H1 (cell line): Measurements from ENCODE around the gene NR2F1. TPM values are rescaled to one million over a fixed set of nuclear protein-coding genes. Genes with fewer than 3 reads are reported as not detected.

Source experiments
- CTCF ChIA-PET: fragments of 300-600 bp; sonication (Branson Sonifier 250); formaldehyde crosslinking; loops from one replicate; lab custom pipeline; 2021; ENCODE audit not compliant: partially characterized antibody; lab: Charles Lee
- POLR2A ChIA-PET: fragments of 300-600 bp; sonication (Branson Sonifier 250); formaldehyde crosslinking; loops from one replicate; lab custom pipeline; 2021; ENCODE audit warnings: inconsistent platforms; ENCODE audit not compliant: partially characterized antibody; lab: Charles Lee
- DNase-seq, 2 experiments: peaks; one replicate each; pipeline versions ENCODE4 v3.0.0 to v3.0.0-alpha.2; 2010 to 2022; ENCODE audit warnings: low spot score in 2 of 2, low read depth in 1 of 2, mixed read lengths in 1 of 2
- FAIRE-seq: peaks from 2 replicates; lab custom pipeline; 2011; peaks lifted over from hg19 to GRCh38; lab: Jason Lieb, UNC
- H2AFZ ChIP-seq: 2 replicates; pipeline ENCODE4 v1.8.1; 2012; ENCODE audit warnings: low read length, inconsistent platforms
- H2AK5ac ChIP-seq: 2 replicates; pipeline ENCODE4 v1.6.1; 2013; ENCODE audit warnings: low read depth, low read length
- H2BK120ac ChIP-seq: replicated peaks from 2 replicates; pipeline ENCODE3; 2013; ENCODE audit warnings: low read depth, low read length, inconsistent platforms
- H2BK12ac ChIP-seq: 2 replicates; pipeline ENCODE4 v1.6.1; 2013; ENCODE audit warnings: low read depth, low read length
- H2BK15ac ChIP-seq: 2 replicates; pipeline ENCODE4 v1.6.1; 2013; ENCODE audit warnings: low read length
- H2BK20ac ChIP-seq: 2 replicates; pipeline ENCODE4 v1.6.1; 2013; ENCODE audit warnings: low read length
- H2BK5ac ChIP-seq: 2 replicates; pipeline ENCODE4 v1.6.1; 2013; ENCODE audit warnings: low read depth, low read length
- H3K14ac ChIP-seq: 2 replicates; pipeline ENCODE4 v1.6.1; 2013; ENCODE audit warnings: inconsistent platforms; ENCODE audit not compliant: insufficient read length
- H3K18ac ChIP-seq: 2 replicates; pipeline ENCODE4 v1.6.1; 2013; ENCODE audit warnings: low read length; ENCODE audit errors: extremely low read depth
- H3K23ac ChIP-seq: 2 replicates; pipeline ENCODE4 v1.6.1; 2013; ENCODE audit warnings: inconsistent platforms; ENCODE audit not compliant: insufficient read length
- H3K23me2 ChIP-seq: 2 replicates; pipeline ENCODE4 v1.6.1; 2013; ENCODE audit warnings: low read depth, low read length
- H3K27ac ChIP-seq: 2 replicates; pipeline ENCODE4 v1.6.1; 2011; ENCODE audit warnings: low read depth, low read length, inconsistent platforms
- H3K27me3 ChIP-seq, 4 experiments: replicated peaks in 1 of 4; 1 replicate in 1 of 4; 2 replicates in 3 of 4; pipeline versions ENCODE4 v1.6.1 to v1.8.1; 2011 to 2013; ENCODE audit warnings: low read length in 3 of 4, mild to moderate bottlenecking in 3 of 4, inconsistent platforms in 2 of 4, mixed read lengths in 2 of 4, moderate library complexity in 1 of 4; ENCODE audit not compliant: control insufficient read depth in 3 of 4, insufficient read depth in 3 of 4; ENCODE audit errors: extremely low read depth in 1 of 4
- H3K36me3 ChIP-seq, 4 experiments: 2 replicates each; pipeline versions ENCODE4 v1.6.1 to v1.8.1; 2011 to 2013; ENCODE audit warnings: mild to moderate bottlenecking in 4 of 4, low read length in 3 of 4, moderate library complexity in 2 of 4, control low read depth in 1 of 4, inconsistent platforms in 1 of 4; ENCODE audit not compliant: insufficient read depth in 4 of 4, control insufficient read depth in 2 of 4
- H3K4ac ChIP-seq: replicated peaks from 2 replicates; pipeline ENCODE3; 2013; ENCODE audit warnings: low read length, low read depth, mixed read lengths, inconsistent platforms; ENCODE audit not compliant: insufficient read length
- H3K4me1 ChIP-seq, 4 experiments: replicated peaks in 1 of 4; 1 replicate in 1 of 4; 2 replicates in 3 of 4; pipeline versions ENCODE4 v1.6.1 to v1.8.1; 2011 to 2013; ENCODE audit warnings: low read length in 3 of 4, inconsistent platforms in 2 of 4, mixed read lengths in 1 of 4; ENCODE audit not compliant: insufficient read depth in 4 of 4, control insufficient read depth in 3 of 4
- H3K4me2 ChIP-seq, 2 experiments: 2 replicates each; pipeline versions ENCODE4 v1.6.1 to v1.8.1; 2011 to 2013; ENCODE audit warnings: low read depth in 2 of 2, low read length in 2 of 2, control low read depth in 1 of 2, inconsistent platforms in 1 of 2, mild to moderate bottlenecking in 1 of 2; ENCODE audit not compliant: insufficient read depth in 1 of 2
- H3K4me3 ChIP-seq, 4 experiments: fragments of 200-600, 300-600 bp in 1 of 4; sonication (generic), shearing (Covaris generic), sonication (Bioruptor Twin) in 1 of 4; 2 replicates each; pipeline versions ENCODE4 v1.5.1 to v1.8.1; 2011 to 2016; ENCODE audit warnings: low read length in 4 of 4, low read depth in 3 of 4, control low read depth in 2 of 4, inconsistent platforms in 2 of 4, mild to moderate bottlenecking in 2 of 4, mixed read lengths in 1 of 4, moderate library complexity in 1 of 4; ENCODE audit not compliant: insufficient read depth in 2 of 4; ENCODE audit errors: extremely low read depth in 1 of 4
- H3K56ac ChIP-seq: replicated peaks from 2 replicates; pipeline ENCODE3; 2013; ENCODE audit warnings: low read depth, mild to moderate bottlenecking, mixed read lengths, low read length, inconsistent platforms; ENCODE audit not compliant: insufficient read length
- H3K79me1 ChIP-seq: 2 replicates; pipeline ENCODE4 v1.6.1; 2013; ENCODE audit warnings: low read depth, low read length, control low read depth
- H3K79me2 ChIP-seq, 2 experiments: 2 replicates each; pipeline versions ENCODE4 v1.6.1 to v1.8.1; 2012 to 2013; ENCODE audit warnings: low read length in 2 of 2, mild to moderate bottlenecking in 2 of 2, inconsistent platforms in 1 of 2; ENCODE audit not compliant: insufficient read depth in 2 of 2, control insufficient read depth in 1 of 2
- H3K9ac ChIP-seq, 4 experiments: replicated peaks in 1 of 4; 1 replicate in 1 of 4; 2 replicates in 3 of 4; pipeline versions ENCODE4 v1.6.1 to v1.8.1; 2011 to 2013; ENCODE audit warnings: low read depth in 3 of 4, low read length in 3 of 4, control low read depth in 2 of 4, mild to moderate bottlenecking in 2 of 4, moderate library complexity in 2 of 4, inconsistent platforms in 1 of 4; ENCODE audit errors: extremely low read depth in 1 of 4
- H3K9me3 ChIP-seq, 2 experiments: 2 replicates each; pipeline versions ENCODE4 v1.6.1 to v1.8.1; 2012 to 2013; ENCODE audit warnings: mild to moderate bottlenecking in 2 of 2, moderate library complexity in 2 of 2, control low read depth in 1 of 2, inconsistent platforms in 1 of 2, low read depth in 1 of 2, low read length in 1 of 2, mixed read lengths in 1 of 2; ENCODE audit not compliant: insufficient read depth in 2 of 2
- H4K20me1 ChIP-seq, 2 experiments: replicated peaks in 1 of 2; 2 replicates each; pipeline versions ENCODE3 to v1.8.1; 2011 to 2013; ENCODE audit warnings: inconsistent platforms in 2 of 2, low read length in 2 of 2, mild to moderate bottlenecking in 1 of 2; ENCODE audit not compliant: insufficient read depth in 2 of 2, control insufficient read depth in 1 of 2
- H4K5ac ChIP-seq: 2 replicates; pipeline ENCODE4 v1.6.1; 2013; ENCODE audit warnings: low read length, low read depth, mixed read lengths, inconsistent platforms; ENCODE audit not compliant: insufficient read length
- H4K8ac ChIP-seq: 2 replicates; pipeline ENCODE4 v1.8.0; 2013; ENCODE audit warnings: mild to moderate bottlenecking, moderate library complexity, low read length, inconsistent platforms; ENCODE audit not compliant: insufficient read depth; ENCODE audit errors: extremely low read depth
- H4K91ac ChIP-seq: replicated peaks from 2 replicates; pipeline ENCODE3; 2013; ENCODE audit warnings: low read length, mixed read lengths, inconsistent platforms; ENCODE audit not compliant: insufficient read length
- CBX5 ChIP-seq: fragments of 300-800, 300-1000 bp; sonication (generic); IDR thresholded peaks from 2 replicates; pipeline ENCODE4 v1.7.1; 2016; ENCODE audit warnings: antibody characterized with exemption, low read length, low read depth
- CHD2 ChIP-seq: IDR thresholded peaks from 2 replicates; pipeline ENCODE4 v1.6.1; 2012; ENCODE audit warnings: low read length, improper control_type of control experiment
- EGR1 ChIP-seq: IDR thresholded peaks from 2 replicates; pipeline ENCODE4 v1.6.1; 2011; ENCODE audit warnings: low read depth, low read length, borderline replicate concordance
- EZH2 ChIP-seq: fragments of 200-600 bp; sonication (generic); IDR thresholded peaks from 2 replicates; pipeline ENCODE4 v1.7.1; 2012; ENCODE audit warnings: low read depth, mild to moderate bottlenecking, moderate library complexity, low read length, inconsistent platforms; ENCODE audit not compliant: severe bottlenecking
- FOSL1 ChIP-seq: IDR thresholded peaks from 2 replicates; pipeline ENCODE4 v1.6.1; 2011; ENCODE audit warnings: mild to moderate bottlenecking, low read depth, low read length, moderate library complexity; ENCODE audit not compliant: insufficient read depth
- HDAC2 ChIP-seq, 2 experiments: fragments of 300-600 bp in 1 of 2; sonication (generic) in 1 of 2; IDR thresholded peaks; 2 replicates each; pipeline ENCODE4 v1.6.1; 2011 to 2012; ENCODE audit warnings: low read depth in 2 of 2, low read length in 2 of 2, mild to moderate bottlenecking in 2 of 2, moderate library complexity in 2 of 2, borderline replicate concordance in 1 of 2, inconsistent platforms in 1 of 2
- HDAC6 ChIP-seq: IDR thresholded peaks from one replicate; pipeline ENCODE4 v1.7.1; 2012; ENCODE audit warnings: low read depth, mild to moderate bottlenecking, inconsistent platforms, low read length, moderate library complexity
- POLR2AphosphoS5 ChIP-seq: IDR thresholded peaks from 2 replicates; pipeline ENCODE4 v1.6.1; 2011; ENCODE audit warnings: low read depth, low read length
- RFX5 ChIP-seq: IDR thresholded peaks from 2 replicates; pipeline ENCODE4 v1.6.1; 2011; ENCODE audit warnings: low read depth, low read length, improper control_type of control experiment, borderline replicate concordance
- SUZ12 ChIP-seq: fragments of 200-600 bp; sonication (generic); IDR thresholded peaks from 2 replicates; pipeline ENCODE4 v1.6.1; 2012; ENCODE audit warnings: mild to moderate bottlenecking, inconsistent platforms, low read length, moderate library complexity, mixed read lengths
- WGBS, 2 experiments: shearing (Covaris generic) in 1 of 2; methylation state at CpG; one replicate each; pipeline versions ENCODE4 v1.1.6 to v1.1.7; 2013 to 2015; ENCODE audit warnings: low lambda C conversion rate in 2 of 2, mixed read lengths in 2 of 2, inconsistent platforms in 1 of 2, low coverage in 1 of 2, missing lambda C conversion rate in 1 of 2; ENCODE audit not compliant: insufficient replicate concordance in 2 of 2, insufficient coverage in 1 of 2, insufficient read length in 1 of 2; ENCODE audit errors: extremely low coverage in 1 of 2, missing lambda C conversion rate in 1 of 2; 5-methylcytosine and 5-hydroxymethylcytosine counted together
- polyA plus RNA-seq, 7 experiments: library from polyadenylated mRNA; depleted of rRNA in 3 of 7; stranded (reverse) in 5 of 7; unstranded in 2 of 7; fragments of >200 nt in 5 of 7; fragments of 200-250 nt in 2 of 7; gene quantifications; 1 replicate in 5 of 7; 2 replicates in 1 of 7; 4 replicates in 1 of 7; pipeline versions ENCODE4 v1.2.1 to v1.2.3, GENCODE V29; 2011 to 2013; ENCODE audit warnings: missing spikeins in 2 of 7, mixed read lengths in 2 of 7
- total RNA-seq: library from RNA; stranded (reverse); fragmentation: NEBNext Ultra II Directional; extraction: Animal tissue kit (Norgen Biotek cat#: 25700); gene quantifications from 2 replicates; pipeline ENCODE4 v1.2.1, GENCODE V29; 2021

Gene NR2F1
- total and polyA plus RNA-seq, 2 of the 8 experiments (the other 6 are each of a cell fraction or from before 2014, with no cell fraction given) = not detected

DNA sequence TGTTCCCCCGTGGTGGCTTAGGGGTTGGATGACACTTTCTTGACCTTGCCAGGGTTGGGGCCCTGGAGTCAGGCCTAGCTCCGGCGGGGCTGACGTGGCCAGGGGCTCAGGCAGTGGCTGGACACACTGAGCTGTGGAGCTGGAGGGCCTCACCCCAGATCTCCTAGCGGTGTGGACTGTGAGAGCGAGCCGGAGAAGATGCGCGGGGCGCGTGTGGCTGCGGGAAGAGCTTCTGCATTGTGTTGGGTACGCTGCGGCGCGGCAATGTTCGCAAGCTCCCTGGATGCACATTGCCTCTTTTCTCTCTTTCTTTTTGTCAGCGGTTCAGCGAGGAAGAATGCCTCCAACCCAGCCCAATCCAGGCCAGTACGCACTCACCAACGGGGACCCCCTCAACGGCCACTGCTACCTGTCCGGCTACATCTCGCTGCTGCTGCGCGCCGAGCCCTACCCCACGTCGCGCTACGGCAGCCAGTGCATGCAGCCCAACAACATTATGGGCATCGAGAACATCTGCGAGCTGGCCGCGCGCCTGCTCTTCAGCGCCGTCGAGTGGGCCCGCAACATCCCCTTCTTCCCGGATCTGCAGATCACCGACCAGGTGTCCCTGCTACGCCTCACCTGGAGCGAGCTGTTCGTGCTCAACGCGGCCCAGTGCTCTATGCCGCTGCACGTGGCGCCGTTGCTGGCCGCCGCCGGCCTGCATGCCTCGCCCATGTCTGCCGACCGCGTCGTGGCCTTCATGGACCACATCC is 4.8 kb downstream of the NR2F1 start:
- no peak overlapping the region for H3K23ac ChIP-seq
- no peak overlapping the region for H2BK120ac ChIP-seq
- no peak overlapping the region for H2AK5ac ChIP-seq
- H2BK15ac ChIP-seq = peak overlapping the region; percentile 97; the same call in 1 of the 2 replicates
- H3K4me1 ChIP-seq = peaks cover 0 to 19% (median 12%) of the 10 kb centered on the region in 4 experiments; a peak in 5 of 7 replicates
- H3K14ac ChIP-seq = no peak overlapping the region
- peaks cover under 1% of the 10 kb centered on the region; the same call in 1 of the 2 replicates for H3K23me2 ChIP-seq
- peaks cover 9 to 30% of the 10 kb centered on the region in 2 experiments for H4K20me1 ChIP-seq
- H3K27me3 ChIP-seq = peaks cover 83 to 99% (median 91%) of the 10 kb centered on the region in 4 experiments
- H3K9me3 ChIP-seq = no peaks in the 10 kb centered on the region
- H3K79me1 ChIP-seq = no peaks in the 10 kb centered on the region
- H2AFZ ChIP-seq = no peak overlapping the region; the same call in 1 of the 2 replicates
- 0 out of 2 replicates have a peak overlapping the region, but pooled peaks have one; percentile 40 for H4K8ac ChIP-seq
- peak overlapping the region; percentile 85; the same call in 1 of the 2 replicates for H2BK12ac ChIP-seq
- H2BK20ac ChIP-seq = peak overlapping the region; percentile 13; the same call in 1 of the 2 replicates
- H3K56ac ChIP-seq = no peak overlapping the region
- H3K4me2 ChIP-seq = peak overlapping the region; percentile 31 to 50
- H3K36me3 ChIP-seq = peaks cover 0 to 7% (median 0%) of the 10 kb centered on the region in 4 experiments; a peak in 1 of 8 replicates
- H3K4ac ChIP-seq = peak overlapping the region; percentile 16
- H2BK5ac ChIP-seq = no peak overlapping the region
- WGBS, 2 experiments = 5% methylated on average over 56 of the region's 59 CpGs; no CpG with 5 or more reads in 1 of the 2 experiments
- FAIRE-seq (no peak), DNase-seq (no peak)
- peak overlapping the region in 1 of 4 experiments; percentile 18; a peak in 1 of 8 replicates for H3K4me3 ChIP-seq
- no peak overlapping the region for H3K9ac ChIP-seq
- H3K79me2 ChIP-seq = no peaks in the 10 kb centered on the region
- POLR2A ChIA-PET = interaction anchor here (2.0 kb wide), 1 partner anchor 14 kb away, joined by 10 read pairs; no protein-coding TSS in a partner anchor
- H4K91ac ChIP-seq = peak overlapping the region; percentile 23
- H3K27ac ChIP-seq = no peak overlapping the region
- CTCF ChIA-PET = interaction anchor here (1.3 to 3.8 kb wide), 8 partner anchors 8 to 32 kb away, joined by 4 to 32 read pairs (median 8); no protein-coding TSS in a partner anchor
- no peak overlapping the region for H4K5ac ChIP-seq
- peak overlapping the region; percentile 60; the same call in 1 of the 2 replicates for H3K18ac ChIP-seq
- TF ChIP-seq EZH2 (peak; percentile 99), HDAC2 (IDR thresholded peaks at IDR 0.05; ENCODE audit: borderline replicate concordance in 1 of 2, low read depth in 2 of 2, low read length in 2 of 2) (no peak), SUZ12 (peak; percentile 99), EGR1 (no peak), CHD2 (no peak), POLR2AphosphoS5 (no peak), RFX5 (no peak), HDAC6 (no peak), CBX5 (no peak), FOSL1 (no peak)
